ENCODE measurements around the gene CCDC63.
"Not testable (repeated sequence)": the region's sequence is repeated elsewhere in the genome, so short reads cannot be mapped to it uniquely, and the experiment has no call there.

CCDC63 gene

GRCh38 chr12:110927546-110927945, 80.8 kb downstream of the CCDC63 start:
- no peak for DNase-seq

- DNase-seq, result no peak
These were observed 81.9 kb downstream of the CCDC63 start for GRCh38 chr12:110928700-110929099.

- no peak for DNase-seq
These were observed 83.0 kb downstream of the CCDC63 start for GRCh38 chr12:110929818-110930217.

- no peak for DNase-seq
These were observed 83.8 kb downstream of the CCDC63 start for GRCh38 chr12:110930348-110931314.

GRCh38 chr12:110931315-110931728, 84.5 kb downstream of the CCDC63 start:
- DNase-seq, result no peak

GRCh38 chr12:110932046-110932445, 85.3 kb downstream of the CCDC63 start:
- no peak for DNase-seq

GRCh38 chr12:110933326-110933974, 86.7 kb downstream of the CCDC63 start:
- no peak for DNase-seq

GRCh38 chr12:110934093-110934852, 87.5 kb downstream of the CCDC63 start:
- DNase-seq, result no peak

- DNase-seq, result no peak
These were observed 88.8 kb downstream of the CCDC63 start for GRCh38 chr12:110935588-110935987.

GRCh38 chr12:110936367-110937103, 89.7 kb downstream of the CCDC63 start:
- DNase-seq, result no peak

- DNase-seq, result peak; percentile 17
These were observed 90.4 kb downstream of the CCDC63 start for GRCh38 chr12:110937104-110937641.

- DNase-seq, result no peak
These were observed 93.5 kb downstream of the CCDC63 start for GRCh38 chr12:110940296-110940695.

GRCh38 chr12:110940933-110941332, 94.1 kb downstream of the CCDC63 start:
- DNase-seq, result no peak

- no peak for DNase-seq
These were observed 94.6 kb downstream of the CCDC63 start for GRCh38 chr12:110941391-110941790.

GRCh38 chr12:110943373-110943772, 96.6 kb downstream of the CCDC63 start:
- no peak for DNase-seq

- no peak for DNase-seq
These were observed 101.3 kb downstream of the CCDC63 start for GRCh38 chr12:110948041-110948440.

- DNase-seq, result not testable (repeated sequence)
These were observed 103.7 kb downstream of the CCDC63 start for GRCh38 chr12:110950466-110950865.

GRCh38 chr12:110950867-110951266, 104.1 kb downstream of the CCDC63 start:
- DNase-seq, result not testable (repeated sequence)

Data from NCI-H2107 (cell line).